NCI-H2196 (cell line): ENCODE measurements around the gene TLK1.

ENCODE experiments used
- DNase-seq: peaks from one replicate; lab custom pipeline; 2025; ENCODE audit not compliant: unreplicated experiment; lab: John Stamatoyannopoulos, UW

TLK1 gene

GRCh38 chr2:171160119-171160955, at the start of gene TLK1:
Gene TLK1, minus strand, starts transcription at chr2:171160893. Its CDS starts 465 bp downstream, at chr2:171160428.
- DNase-seq: peak; percentile 79

GRCh38 chr2:171210216-171210863, 49.6 kb upstream of the TLK1 start:
- no peak for DNase-seq

GRCh38 chr2:171208657-171209056, 48.0 kb upstream of the TLK1 start:
- DNase-seq: no peak

- DNase-seq: no peak
Observed at GRCh38 chr2:171206422-171207115, 45.9 kb upstream of the TLK1 start.

- no peak for DNase-seq
Observed at GRCh38 chr2:171205551-171205950, 44.9 kb upstream of the TLK1 start.

GRCh38 chr2:171201767-171202166, 41.1 kb upstream of the TLK1 start:
- DNase-seq: no peak

- DNase-seq: no peak
Observed at GRCh38 chr2:171201271-171201670, 40.6 kb upstream of the TLK1 start.

- DNase-seq: no peak
Observed at GRCh38 chr2:171200469-171200868, 39.8 kb upstream of the TLK1 start.

- DNase-seq: no peak
Observed at GRCh38 chr2:171191021-171191420, 30.3 kb upstream of the TLK1 start.

- DNase-seq: no peak
Observed at GRCh38 chr2:171187819-171188218, 27.1 kb upstream of the TLK1 start.

GRCh38 chr2:171187177-171187576, 26.5 kb upstream of the TLK1 start:
- DNase-seq: no peak

GRCh38 chr2:171185941-171186340, 25.2 kb upstream of the TLK1 start:
- no peak for DNase-seq

GRCh38 chr2:171185165-171185818, 24.6 kb upstream of the TLK1 start:
- DNase-seq: no peak

GRCh38 chr2:171181064-171182049, 20.7 kb upstream of the TLK1 start:
- no peak for DNase-seq

- DNase-seq: no peak
Observed at GRCh38 chr2:171180229-171180930, 19.7 kb upstream of the TLK1 start.

GRCh38 chr2:171178993-171179392, 18.3 kb upstream of the TLK1 start:
- no peak for DNase-seq

- DNase-seq: no peak
Observed at GRCh38 chr2:171176516-171176915, 15.8 kb upstream of the TLK1 start.

- no peak for DNase-seq
Observed at GRCh38 chr2:171174075-171174474, 13.4 kb upstream of the TLK1 start.

- DNase-seq: no peak
Observed at GRCh38 chr2:171173087-171173486, 12.4 kb upstream of the TLK1 start.

- DNase-seq: no peak
Observed at GRCh38 chr2:171171808-171172207, 11.1 kb upstream of the TLK1 start.
